NOMO-1 (cell line): ENCODE results near the gene AP5B1.
A peak's percentile ranks its signal among the peaks of the same experiment; 100 is the strongest.

Experiments
- DNase-seq, 2 experiments: peaks; one replicate each; lab custom pipeline; 2025; ENCODE audit not compliant: unreplicated experiment in 2 of 2; lab: John Stamatoyannopoulos, UW

The AP5B1 gene, protein sequence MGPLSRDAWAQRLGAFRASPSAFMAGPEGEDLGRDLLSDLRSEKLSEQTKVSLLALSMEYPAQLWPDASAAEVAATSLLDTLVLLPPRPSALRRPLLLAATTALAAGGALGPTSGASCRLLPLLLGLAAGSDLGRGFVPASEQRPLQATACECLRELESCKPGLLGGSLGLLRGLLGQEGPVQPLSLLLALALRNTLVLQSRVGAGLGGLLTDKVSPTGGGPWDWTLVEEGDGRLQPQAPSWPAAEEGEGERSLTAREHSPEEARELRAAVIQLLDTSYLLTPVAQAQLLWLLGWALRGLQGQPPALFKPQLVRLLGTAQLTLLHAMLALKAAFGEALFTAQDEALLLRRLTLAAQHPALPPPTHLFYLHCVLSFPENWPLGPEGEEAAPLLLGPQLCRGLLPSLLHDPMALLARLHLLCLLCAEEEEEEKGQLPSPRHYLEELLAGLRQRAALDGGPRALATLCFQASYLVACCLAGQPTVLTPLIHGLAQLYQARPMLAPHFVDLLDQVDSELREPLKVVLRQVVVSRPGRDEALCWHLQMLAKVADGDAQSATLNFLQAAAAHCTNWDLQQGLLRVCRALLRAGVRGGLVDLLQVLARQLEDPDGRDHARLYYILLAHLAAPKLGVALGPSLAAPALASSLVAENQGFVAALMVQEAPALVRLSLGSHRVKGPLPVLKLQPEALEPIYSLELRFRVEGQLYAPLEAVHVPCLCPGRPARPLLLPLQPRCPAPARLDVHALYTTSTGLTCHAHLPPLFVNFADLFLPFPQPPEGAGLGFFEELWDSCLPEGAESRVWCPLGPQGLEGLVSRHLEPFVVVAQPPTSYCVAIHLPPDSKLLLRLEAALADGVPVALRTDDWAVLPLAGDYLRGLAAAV

DNA sequence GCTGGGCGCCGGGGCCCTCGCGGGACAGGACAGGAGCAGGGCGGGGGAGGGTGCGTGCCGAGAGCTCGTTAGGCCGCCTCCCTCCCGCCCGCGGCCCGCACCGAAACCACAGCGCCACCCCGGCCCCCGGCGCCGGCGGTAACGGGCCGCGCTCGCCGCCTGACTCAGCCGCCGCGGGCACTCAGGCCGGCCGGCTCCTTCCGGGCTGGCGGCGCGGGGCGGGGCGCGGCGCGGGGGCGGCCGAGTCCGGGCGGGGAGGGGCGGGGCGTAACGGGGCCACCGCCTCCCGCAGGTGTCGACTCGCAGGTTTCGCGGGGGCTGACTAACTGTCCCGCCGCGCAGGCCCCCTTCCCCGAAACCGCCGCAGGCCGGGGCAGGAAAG, at the start of gene AP5B1:
Gene AP5B1, minus strand, starts transcription at position 207 of the 382 bp plus-strand sequence. CDS start 385 bp downstream, outside the sequence.
- peak; percentile 42 to 72 for DNase-seq

DNA sequence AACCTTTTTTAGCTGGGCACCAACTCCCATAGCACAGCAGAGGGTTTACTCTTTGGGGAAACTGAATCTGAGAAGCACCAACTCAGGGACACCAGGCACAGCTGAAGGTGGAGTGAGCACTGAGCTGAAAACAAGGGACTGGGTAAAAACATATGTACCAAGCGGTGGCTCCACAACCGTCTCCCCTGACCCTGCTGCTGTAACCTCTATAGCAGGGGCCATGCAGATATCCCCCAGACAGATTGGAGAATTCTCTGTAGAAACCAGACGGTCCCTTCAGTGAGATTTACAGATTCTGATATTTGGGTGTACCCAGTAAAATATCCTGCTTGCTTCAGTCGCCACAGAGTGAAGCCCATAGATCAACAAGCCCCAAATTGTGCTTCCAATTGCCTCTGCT, 48.7 kb upstream of the AP5B1 start:
- no peak for DNase-seq

DNA sequence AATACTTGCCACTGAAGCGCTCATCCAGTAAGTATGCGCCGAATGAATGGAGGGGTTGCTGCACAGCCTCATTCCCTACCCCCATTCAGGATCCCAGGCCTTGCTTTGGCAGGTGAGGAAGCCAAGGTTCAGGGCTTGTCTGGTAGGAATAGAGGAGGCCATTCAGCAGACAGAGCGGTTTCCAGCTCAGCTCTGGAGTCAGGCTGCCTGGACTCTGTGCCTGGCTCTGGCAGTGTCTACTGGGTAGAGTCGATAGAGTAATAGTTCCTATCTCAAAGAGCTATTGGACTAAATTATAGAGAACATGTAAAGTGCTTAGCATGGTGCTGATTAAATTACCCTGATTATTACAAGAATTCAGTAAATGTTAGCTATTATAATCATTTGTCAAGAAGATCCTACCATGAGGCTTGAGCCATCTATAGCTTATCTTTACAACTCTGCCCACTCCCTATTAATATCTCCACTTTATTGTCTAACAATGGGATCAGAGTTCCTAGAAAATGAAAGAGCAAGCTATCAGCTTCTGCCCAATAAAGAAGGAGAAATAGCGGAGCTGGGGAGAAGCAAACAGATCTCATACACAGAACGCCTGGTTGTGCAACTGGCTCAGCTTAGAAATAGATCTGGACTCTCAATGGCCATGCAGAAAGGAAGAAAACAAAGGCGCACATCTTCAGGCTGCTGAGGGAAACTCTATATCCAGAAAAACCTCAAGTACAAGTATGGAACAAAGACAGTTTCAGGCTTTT, 46.4 kb upstream of the AP5B1 start:
- DNase-seq: no peak

DNA sequence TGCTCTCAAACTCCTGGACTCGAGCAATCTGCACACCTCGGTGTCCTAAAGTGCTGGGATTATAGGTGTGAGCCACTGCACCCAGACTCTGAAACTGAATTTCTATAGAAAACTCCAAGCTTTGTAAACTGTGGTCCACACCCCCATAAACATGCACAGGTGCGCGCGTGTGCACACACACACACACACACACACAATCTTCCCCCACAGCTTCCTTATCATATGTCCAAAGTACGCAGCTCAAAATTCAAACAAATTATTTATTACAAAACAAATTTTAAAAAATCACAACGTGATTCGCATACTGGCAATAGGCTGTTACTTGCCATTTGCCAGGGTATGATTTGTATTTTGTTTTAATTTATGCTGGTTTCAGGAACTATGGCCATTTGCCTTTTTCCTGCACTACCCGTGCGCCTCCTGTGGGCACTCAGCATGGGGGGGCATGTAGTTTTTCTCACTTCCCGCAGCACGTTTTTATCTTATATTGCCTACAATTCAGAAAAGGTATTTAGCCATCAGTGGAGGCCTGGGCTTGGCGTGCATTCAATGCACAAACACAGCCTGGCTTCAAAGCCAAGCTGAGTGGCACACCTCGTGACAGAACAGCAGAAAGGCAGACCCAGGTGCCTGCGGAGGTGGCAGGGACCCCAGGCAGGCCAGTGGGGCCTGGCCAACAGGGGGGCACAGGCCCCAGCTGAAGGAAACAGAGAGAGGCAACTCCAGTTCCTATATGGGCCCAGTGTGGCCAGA, 42.2 kb upstream of the AP5B1 start:
- DNase-seq: no peak

DNA sequence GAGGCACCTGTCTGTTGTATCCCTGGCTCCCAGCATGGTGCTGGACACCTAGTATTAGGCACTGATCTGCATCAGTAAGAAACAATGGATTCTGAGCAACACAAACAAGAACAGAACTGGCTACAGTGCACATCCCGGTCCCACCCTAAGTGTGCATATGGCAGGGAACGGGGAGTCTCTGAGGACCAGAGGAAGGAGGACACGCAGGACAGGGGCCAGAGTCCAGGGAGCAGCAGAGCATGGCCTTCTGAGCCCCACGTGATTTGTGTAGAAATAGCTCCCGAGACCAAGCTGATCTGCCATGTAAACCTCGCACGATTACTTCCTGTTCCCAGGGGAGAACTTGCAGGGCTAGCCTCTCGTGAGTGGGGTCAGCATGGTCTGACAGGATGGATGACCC, 40.3 kb upstream of the AP5B1 start:
- DNase-seq: peak in 1 of 2 experiments; percentile 23

DNA sequence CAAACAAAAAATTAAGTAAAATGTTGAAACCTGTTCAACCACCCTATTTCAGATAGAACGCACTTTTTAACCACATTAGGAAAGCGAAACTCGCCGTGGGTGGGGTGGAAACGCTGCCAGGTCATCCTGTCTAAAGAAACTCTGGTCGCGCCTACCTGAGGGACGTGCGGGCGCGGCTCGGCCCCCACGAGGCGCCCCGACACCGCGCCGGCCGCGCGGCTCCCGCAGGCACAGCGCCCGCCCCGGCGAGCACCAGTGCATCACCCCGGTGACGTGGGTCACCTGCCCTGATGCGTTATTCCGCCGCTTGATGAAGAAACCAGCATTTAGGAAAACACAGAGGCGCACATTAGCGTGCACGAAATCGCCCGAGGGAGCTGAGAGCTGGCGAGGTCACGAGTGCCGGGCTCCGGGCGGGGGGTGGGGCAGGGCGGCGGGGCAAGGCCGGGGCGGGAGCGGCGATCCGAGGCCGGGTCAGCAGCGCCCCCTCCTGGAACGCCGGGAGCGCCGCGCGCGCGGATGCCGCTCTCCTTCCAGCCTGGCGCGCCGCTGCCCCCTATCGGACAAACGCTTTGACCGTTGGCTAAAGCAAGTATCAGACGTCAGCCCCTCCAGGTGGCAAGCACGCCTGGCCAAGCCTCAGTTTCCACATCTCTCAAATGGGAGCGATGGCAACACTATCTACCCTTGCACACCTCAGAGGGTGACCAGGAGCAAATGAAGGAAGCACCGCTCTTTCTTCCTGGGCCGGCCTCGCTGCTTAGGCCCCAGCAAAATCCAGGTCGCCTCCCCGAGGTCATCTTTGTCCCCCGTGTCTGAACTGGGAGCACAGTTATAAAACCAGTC, 37.3 kb upstream of the AP5B1 start:
- DNase-seq: peak; percentile 80 to 89

DNA sequence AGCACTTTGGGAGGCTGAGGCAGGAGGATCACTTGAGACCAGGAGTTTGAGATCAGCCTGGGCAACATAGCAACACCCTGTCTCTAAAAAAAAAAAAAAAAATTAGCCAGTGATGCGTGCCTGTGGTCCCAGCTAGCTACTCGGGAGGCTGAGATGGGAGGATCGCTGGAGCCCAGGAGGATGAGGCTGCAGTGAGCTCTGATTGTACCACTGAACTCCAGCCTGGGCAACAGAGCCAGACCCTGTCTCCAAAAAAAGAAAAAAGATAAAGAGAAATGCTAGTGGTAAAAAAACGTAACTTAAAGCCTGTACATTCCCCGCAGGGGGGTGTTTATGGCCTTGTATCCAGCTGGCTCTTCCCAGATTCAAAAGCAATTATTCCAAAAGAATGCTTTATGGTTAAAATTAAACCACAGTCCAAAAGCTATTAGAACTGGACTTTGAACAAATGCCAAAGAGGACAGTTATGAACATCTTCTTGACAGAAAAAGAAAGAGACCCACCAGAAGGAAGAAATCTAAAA, 36.6 kb upstream of the AP5B1 start:
- no peak for DNase-seq

DNA sequence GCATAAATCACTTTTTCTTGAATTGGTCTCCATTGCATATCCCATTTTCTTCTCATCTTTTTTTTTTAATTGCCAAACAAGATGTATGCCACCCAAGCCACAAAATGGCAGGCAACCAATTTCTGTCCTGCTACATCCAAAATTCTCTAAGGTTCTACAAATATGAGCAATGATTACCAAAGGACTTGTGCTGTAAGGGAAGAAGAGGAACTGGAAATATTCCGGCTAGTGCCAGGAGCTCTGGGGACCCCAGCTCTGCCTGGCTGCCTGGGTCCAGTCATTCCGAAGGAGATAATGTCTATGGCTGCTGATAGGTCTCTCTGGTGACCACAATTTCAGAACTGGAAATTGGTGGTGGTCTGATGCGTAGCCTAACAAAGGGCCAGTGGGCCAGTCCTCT, 35.9 kb upstream of the AP5B1 start:
- no peak for DNase-seq

DNA sequence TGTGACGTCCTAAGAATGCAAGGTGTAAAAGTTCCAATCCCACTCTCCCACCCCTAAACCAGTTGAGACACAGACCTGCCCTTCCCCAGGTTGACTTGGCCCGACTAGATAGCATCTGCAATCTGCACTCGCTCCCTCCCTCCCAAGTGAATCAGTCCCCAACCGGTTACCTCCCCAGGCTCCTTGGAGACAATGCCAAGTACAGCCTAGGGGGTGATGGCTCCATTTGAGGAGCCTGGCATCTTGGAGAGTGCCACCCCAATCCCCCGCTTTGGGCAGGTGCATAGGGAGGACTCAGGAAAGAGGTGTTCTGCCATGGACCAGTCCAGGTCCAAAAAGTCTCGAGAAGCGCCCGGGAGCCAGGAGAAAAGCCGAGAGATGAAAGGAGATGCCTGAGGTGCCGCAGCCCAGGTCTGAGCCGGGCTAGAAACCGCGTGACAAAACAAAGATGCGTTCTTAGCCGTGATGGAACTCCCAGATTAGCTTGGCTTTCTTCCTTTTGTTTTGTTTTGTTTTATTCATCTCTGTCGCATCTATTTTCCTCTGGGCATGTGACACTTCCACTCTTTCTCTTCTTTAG, 34.3 kb upstream of the AP5B1 start:
- no peak for DNase-seq

DNA sequence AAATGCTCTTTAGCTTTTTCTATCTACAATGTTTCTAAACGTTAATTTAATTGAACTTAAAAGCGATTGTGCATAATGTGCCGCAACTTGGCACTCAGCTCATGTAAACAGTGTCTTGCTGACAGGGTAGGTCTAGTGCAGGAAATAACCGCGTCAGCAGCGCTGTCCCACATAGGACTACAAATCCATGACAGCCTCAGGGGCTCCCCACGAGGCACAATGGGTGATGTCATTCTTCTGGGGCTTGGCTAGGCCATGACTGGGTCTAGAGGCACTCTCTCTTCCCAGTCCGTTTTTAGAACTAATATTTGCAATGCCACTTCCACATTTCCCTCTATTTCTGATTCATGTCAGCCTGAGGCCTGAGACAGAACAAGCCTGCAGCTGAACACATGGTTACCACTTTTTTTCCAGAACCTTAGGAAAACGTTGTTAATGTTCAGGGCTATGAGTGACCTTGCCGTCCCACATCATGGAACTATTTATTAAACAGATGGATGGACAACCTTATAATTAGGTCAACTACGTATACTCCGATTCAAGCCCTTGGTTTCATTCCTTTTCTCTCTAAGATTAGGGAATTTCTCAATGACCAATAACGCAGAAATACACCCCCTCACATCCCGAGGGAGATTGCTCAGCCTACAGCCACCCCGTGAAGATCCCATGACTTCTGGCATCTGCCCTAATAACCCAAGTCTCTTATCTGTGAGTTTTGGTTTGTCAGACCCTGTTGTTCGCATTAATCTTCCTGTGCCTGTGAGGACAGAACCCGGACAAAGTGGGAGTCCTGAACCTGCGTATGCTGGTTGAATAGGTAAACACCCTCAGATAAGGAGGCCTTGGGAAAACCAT, 33.6 kb upstream of the AP5B1 start:
- DNase-seq: peak; percentile 66 to 70

DNA sequence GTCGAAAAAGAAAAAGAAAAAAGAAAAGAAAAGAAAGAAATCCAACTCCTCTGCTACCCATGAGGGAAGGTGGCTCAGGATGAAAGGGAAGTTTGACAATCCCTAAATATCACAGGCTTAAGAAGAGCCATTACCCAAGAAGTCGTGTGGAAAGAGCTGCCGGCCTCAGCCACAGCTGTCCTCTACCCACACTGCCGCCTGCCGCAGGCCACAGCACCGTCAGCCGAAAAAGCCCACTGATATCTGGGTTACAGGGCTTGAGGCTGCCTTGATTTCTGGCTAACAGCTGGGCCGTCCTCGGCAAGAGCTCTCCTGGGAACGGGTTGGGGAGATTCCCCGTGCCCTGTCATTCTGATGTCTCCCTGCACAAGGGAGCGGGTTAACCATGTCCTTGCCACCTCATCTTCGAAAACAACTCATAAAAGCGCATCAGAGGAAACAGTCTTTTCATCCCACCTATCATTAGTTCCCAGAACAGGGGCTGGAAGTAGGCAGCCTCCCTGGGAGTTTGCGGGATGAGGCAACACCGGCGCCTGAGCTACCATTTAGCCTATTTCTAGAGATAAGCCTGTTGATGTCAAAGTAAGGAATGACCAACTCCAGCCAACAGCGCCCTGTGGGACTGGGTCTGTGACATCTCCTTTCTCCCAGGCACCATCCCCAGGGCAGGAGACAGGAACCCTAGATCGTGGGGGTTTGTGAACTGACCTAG, 31.1 kb upstream of the AP5B1 start:
- peak in 1 of 2 experiments; percentile 37 for DNase-seq

DNA sequence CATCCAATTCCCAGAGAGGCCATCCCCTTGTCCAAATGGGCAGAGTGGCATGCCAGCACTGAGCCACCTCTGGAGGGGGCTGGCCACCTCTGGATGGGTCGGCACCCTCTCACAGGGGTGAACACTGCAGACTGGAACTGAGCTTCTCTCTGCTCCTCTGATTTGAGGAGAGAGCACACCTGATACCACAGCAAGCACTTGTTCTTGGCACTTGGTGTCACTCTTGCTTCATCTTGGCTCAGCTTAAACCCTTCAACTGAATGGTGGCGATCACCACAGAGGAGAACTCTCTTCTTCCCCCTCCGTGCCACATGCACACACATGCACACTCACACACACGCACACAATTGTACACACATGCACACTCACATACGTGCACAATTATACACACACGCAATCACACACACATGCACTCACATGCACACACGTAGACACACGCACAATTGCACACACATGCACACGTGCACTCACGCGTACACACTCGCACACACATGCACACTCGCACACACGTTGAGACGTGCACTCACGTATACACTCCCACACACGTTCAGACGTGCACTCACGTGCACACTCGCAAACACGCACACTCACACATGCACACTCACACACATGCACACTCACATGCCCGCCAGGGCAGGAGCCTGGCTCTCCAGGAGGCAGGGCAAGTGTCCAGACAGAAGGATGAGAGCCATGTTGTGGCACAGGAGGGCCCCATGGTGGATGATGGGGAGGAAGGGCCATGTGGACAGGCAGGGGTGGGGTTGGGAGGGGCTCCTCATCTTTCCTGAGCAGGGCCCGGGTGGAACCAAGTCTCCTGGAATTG, 29.5 kb upstream of the AP5B1 start:
- no peak for DNase-seq

DNA sequence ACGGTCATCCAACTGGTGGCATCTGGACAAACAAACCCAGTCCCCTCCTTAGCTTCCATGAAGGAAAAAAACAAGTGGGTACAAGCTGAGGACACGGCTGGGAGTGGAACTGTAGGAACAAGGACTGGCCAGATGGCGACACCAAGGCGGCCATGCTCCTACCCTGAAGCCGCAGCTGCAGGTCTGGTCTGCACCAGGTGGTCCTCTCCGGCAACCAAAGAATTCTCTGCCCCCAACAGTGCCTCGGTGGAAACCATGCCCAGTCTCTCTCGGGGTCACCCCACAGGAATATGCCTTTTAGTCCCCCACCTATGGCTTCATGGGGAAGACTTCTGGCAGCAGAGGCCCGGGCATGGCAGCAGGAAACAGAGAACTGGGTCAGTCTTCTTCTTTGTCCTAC, 28.7 kb upstream of the AP5B1 start:
- DNase-seq: no peak

DNA sequence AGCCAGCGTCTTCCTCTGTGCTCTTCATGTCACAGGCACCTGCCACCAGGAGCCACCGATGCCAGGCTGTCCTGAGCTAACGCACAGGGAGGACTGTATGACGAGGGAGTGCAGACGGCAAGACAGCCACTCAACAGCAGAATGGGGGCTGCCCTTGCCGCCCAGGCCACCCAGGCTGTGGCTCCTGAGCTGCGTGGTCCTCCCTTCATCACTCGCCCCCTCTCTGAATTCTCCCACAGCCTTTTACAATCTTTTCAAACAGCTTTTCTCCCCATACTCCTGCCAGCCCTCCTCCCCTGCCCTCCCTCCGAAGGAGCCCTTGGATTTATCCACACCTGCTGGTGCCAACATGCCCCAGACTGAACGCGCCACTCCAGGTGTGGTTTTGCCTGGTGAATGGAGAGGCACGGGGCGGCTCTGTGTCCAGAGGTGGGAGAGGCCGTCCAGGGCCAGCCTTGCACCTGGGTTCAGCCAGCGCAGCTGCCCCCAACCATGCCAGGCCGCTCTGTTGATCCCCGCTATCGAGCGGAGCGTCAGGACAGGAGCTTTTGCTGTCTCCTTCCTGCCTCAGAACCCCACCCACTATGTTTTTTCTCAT, 28.1 kb upstream of the AP5B1 start:
- no peak for DNase-seq

DNA sequence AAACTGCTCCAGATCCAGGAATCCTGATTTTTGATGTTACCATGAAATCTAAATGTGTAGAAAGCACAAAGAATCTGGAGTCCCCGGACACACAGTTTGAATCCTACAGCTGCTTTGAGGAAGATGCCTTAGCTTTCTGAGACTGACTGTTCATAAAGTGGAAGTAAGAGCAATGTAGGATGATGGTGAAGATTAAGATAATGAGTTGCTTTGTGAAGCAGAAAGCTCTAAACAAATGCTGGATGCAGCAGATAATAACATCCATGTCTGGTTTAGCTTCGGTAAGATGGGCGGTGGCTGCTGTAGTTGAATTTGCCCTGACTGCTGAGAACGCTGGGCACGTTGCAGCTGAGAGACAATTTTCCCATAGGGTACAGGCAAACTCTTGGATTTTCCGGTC, 26.2 kb upstream of the AP5B1 start:
- peak in 1 of 2 experiments; percentile 28 for DNase-seq
